HG03064 (cell line): Measurements from ENCODE around the gene TRIM17.

Experiments
- ATAC-seq: cut with Tn5 transposase; IDR thresholded peaks from one replicate; pipeline ENCODE4 v1.9.1; 2021; ENCODE audit warnings: low read depth; ENCODE audit not compliant: unreplicated experiment

TRIM17 gene

GRCh38 chr1:228404107-228404720, 12.4 kb downstream of the TRIM17 start:
- ATAC-seq = no peak

- no peak for ATAC-seq
These were observed 13.4 kb downstream of the TRIM17 start for GRCh38 chr1:228403231-228403631.

- ATAC-seq = no peak
These were observed 14.0 kb downstream of the TRIM17 start for GRCh38 chr1:228402641-228403025.

- no peak for ATAC-seq
These were observed 14.7 kb downstream of the TRIM17 start for GRCh38 chr1:228401782-228402640.

GRCh38 chr1:228400692-228401454, 15.8 kb downstream of the TRIM17 start:
- ATAC-seq = no peak

GRCh38 chr1:228400237-228400651, 16.4 kb downstream of the TRIM17 start:
- no peak for ATAC-seq

GRCh38 chr1:228399531-228400236, 17.0 kb downstream of the TRIM17 start:
- no peak for ATAC-seq

- no peak for ATAC-seq
These were observed 17.8 kb downstream of the TRIM17 start for GRCh38 chr1:228398741-228399461.

GRCh38 chr1:228397966-228398365, 18.7 kb downstream of the TRIM17 start:
- no peak for ATAC-seq

GRCh38 chr1:228396770-228397662, 19.6 kb downstream of the TRIM17 start:
- ATAC-seq = no peak

- ATAC-seq = no peak
These were observed 21.9 kb downstream of the TRIM17 start for GRCh38 chr1:228394571-228395394.

- no peak for ATAC-seq
These were observed 22.7 kb downstream of the TRIM17 start for GRCh38 chr1:228393811-228394570.

GRCh38 chr1:228393268-228393701, 23.4 kb downstream of the TRIM17 start:
- no peak for ATAC-seq

- ATAC-seq = no peak
These were observed 24.3 kb downstream of the TRIM17 start for GRCh38 chr1:228392111-228392936.

- no peak for ATAC-seq
These were observed 25.1 kb downstream of the TRIM17 start for GRCh38 chr1:228391411-228392020.

GRCh38 chr1:228390649-228391048, 26.0 kb downstream of the TRIM17 start:
- ATAC-seq = no peak
